Heart right ventricle (tissue), 16 donors: ENCODE measurements around the gene KDM5B. TPM values are rescaled to one million over a fixed set of nuclear protein-coding genes. Genes with fewer than 3 reads are reported as not detected.

ENCODE experiments used
- ATAC-seq, 8 donors: fragments of 200-7000 bp; cut with Tn5 transposase; one replicate each; pipeline ENCODE4 v1.9.1; 2020; ENCODE audit warnings: mild to moderate bottlenecking in 8 of 8, moderate library complexity in 8 of 8, moderate number of reproducible peaks in 1 of 8
- DNase-seq, 2 donors: peaks; one replicate each; pipeline ENCODE4 v3.0.0-alpha.2; 2020
- H3K27ac ChIP-seq, 10 donors: fragments of 200-600 bp; sonication (generic) in 2 of 10; one replicate each; pipeline versions ENCODE4 v1.5.0 to v1.8.0; 2020 to 2022; ENCODE audit warnings: mild to moderate bottlenecking in 3 of 10
- H3K27me3 ChIP-seq, 7 donors: fragments of 200-600 bp; one replicate each; pipeline ENCODE4 v1.8.0; 2021 to 2022; ENCODE audit warnings: mild to moderate bottlenecking in 2 of 7
- H3K36me3 ChIP-seq, 9 donors: fragments of 200-600 bp; sonication (generic) in 1 of 9; one replicate each; pipeline versions ENCODE4 v1.5.0 to v1.8.0; 2020 to 2022; ENCODE audit warnings: mild to moderate bottlenecking in 2 of 9
- H3K4me1 ChIP-seq, 9 donors: fragments of 200-600 bp; sonication (generic) in 1 of 9; one replicate each; pipeline versions ENCODE4 v1.5.0 to v1.8.0; 2020 to 2022; ENCODE audit warnings: mild to moderate bottlenecking in 4 of 9
- H3K4me3 ChIP-seq, 10 donors: fragments of 200-600 bp; sonication (generic) in 2 of 10; one replicate each; pipeline versions ENCODE4 v1.5.0 to v1.8.0; 2020 to 2022; ENCODE audit warnings: mild to moderate bottlenecking in 7 of 10, moderate library complexity in 2 of 10
- H3K9me3 ChIP-seq, 11 donors: fragments of 200-600 bp in 10 of 11; sonication (generic) in 2 of 11; one replicate each; pipeline versions ENCODE4 v1.5.0 to v1.8.0; 2013 to 2022; ENCODE audit warnings: mild to moderate bottlenecking in 2 of 11, control low read depth in 1 of 11, moderate library complexity in 1 of 11
- WGBS, 2 donors: extraction: QIAGEN DNeasy Blood & Tissue Kit; methylation state at CpG; one replicate each; pipeline ENCODE4 v1.1.7; 2013; ENCODE audit warnings: inconsistent platforms in 1 of 2; 5-methylcytosine and 5-hydroxymethylcytosine counted together
- intact Hi-C, 10 donors: fragments of 100-400 bp; cut with DNase I; formaldehyde crosslinking; loops; one replicate each; pipeline versions ENCODE4 v1.11.1 to v1.14.2; 2022
- polyA plus RNA-seq, 2 donors: library from polyadenylated mRNA; stranded (reverse); fragments of 200-250 nt; gene quantifications; one replicate each; pipeline ENCODE4 v1.2.3, GENCODE V29; 2013
- total RNA-seq, 10 donors: library from RNA; stranded (reverse); fragmentation: NEBNext Ultra II Directional in 3 of 10; extraction: Animal tissue kit (Norgen Biotek cat#: 25700) in 3 of 10; gene quantifications; one replicate each; pipeline versions ENCODE4 v1.2.1 to v1.2.4, GENCODE V29; 2021 to 2023
- TF ChIP-seq, protein P1 (sequence below), 9 donors: fragments of 200-600 bp; sonication (generic) in 2 of 9; IDR thresholded peaks; one replicate each; pipeline versions ENCODE4 v1.5.0 to v1.8.0; 2021 to 2022; ENCODE audit warnings: antibody characterized with exemption in 9 of 9, mild to moderate bottlenecking in 5 of 9, moderate library complexity in 1 of 9
- donor health status: Arrhythmogenic right ventricular cardiomyopathy.
- donor health status: ischemic (EF 13 %, LVEDD 7.1; RV severe dilation, severe dysfunction).
- donor health status: healthy with polysubstance abuse.
- donor health status: DM: no; HTN: yes; CAD: no.
- donor health status: DM: no; HTN: no; CAD: no.
- donor health status: ischemic (EF 25% LVEDD 6.9; RV normal size, moderate dysfunction).
- donor health status: ischemic (EF 25% LVEDD 5.7; RV mildly dilated, moderate dysfunction).
- donor health status: healthy.
- donor health status: DM: yes; HTN: yes; CAD: no.
- donor health status: Ischemic cardiomyopathy.
- donor health status: ischemic (EF 35%, LVEDD 5.7; RV mildly dilated, moderate dysfunction).
- donor health status: nonischemic (EF 11% LVEDD 7.7; RV severe dilation, severe dysfunction).
- donor health status: DM: yes; HTN: yes; CAD: no.
- donor health status: PGD.
- donor health status: ischemic (EF 29% LVEDD 5.4; RV normal size, mild dysfunction).
- donor health status: nonischemic (EF 23%, LVEDD 6.1; RV moderate dilation, normal function).

Gene KDM5B
- total and polyA plus RNA-seq, 12 donors: 4.9 to 18.5 (median 13.6) TPM

- H3K27me3 ChIP-seq: peaks cover 0 to 93% (median 54%) of the 10 kb centered on the region in 7 donors
- TF ChIP-seq, protein P1, sequence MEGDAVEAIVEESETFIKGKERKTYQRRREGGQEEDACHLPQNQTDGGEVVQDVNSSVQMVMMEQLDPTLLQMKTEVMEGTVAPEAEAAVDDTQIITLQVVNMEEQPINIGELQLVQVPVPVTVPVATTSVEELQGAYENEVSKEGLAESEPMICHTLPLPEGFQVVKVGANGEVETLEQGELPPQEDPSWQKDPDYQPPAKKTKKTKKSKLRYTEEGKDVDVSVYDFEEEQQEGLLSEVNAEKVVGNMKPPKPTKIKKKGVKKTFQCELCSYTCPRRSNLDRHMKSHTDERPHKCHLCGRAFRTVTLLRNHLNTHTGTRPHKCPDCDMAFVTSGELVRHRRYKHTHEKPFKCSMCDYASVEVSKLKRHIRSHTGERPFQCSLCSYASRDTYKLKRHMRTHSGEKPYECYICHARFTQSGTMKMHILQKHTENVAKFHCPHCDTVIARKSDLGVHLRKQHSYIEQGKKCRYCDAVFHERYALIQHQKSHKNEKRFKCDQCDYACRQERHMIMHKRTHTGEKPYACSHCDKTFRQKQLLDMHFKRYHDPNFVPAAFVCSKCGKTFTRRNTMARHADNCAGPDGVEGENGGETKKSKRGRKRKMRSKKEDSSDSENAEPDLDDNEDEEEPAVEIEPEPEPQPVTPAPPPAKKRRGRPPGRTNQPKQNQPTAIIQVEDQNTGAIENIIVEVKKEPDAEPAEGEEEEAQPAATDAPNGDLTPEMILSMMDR (IDR thresholded peaks at IDR 0.05): no peak
These were observed 125.7 kb downstream of the KDM5B start for GRCh38 chr1:202682477-202682876.

DNA sequence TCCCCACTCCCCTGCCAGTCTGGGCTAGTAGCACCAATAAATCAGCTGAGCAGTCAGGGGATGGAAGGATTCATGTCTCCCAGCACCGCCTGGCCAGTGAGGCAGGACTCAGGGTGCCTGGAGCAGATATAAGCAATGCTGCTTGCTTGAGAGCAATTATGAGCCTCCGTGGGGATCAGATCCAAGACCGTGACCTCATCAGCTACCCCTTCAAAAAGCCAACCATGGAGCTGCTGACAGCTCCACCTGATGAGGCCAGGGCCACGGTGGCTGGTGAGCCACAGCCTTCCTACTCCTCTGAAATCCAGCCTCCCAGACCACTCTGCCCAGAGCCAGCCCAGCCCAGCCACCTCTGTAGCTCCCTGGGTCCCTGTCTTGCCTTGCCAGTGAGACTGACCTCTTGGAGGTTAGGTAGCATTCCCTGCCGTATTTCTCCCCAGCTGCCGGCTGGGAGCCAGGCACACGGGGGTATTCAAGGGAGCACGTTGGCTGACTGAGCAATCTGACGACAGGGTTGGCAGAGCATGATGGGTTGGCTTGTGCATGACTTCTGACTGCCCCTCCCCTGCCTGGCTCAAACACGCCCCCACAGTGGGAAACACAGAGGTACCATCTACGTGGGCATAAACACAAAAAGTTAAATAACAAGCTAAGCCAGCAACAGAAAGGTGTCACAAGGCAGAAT is 126.3 kb downstream of the KDM5B start:
- TF ChIP-seq, protein P1 (IDR thresholded peaks at IDR 0.05): no peak
- 63 to 66% methylated on average over 11 of the region's 11 CpGs for WGBS, 2 donors
- peak in 1 of 8 donors; percentile 17 for ATAC-seq
- intact Hi-C loops: no loop called here
- no peak for DNase-seq
- Histone ChIP-seq H3K9me3 (peaks cover 0 to 11% (median 0%) of the 10 kb centered on the region in 11 donors), H3K4me3 (no peak overlapping the region), H3K4me1 (no peaks in the 10 kb centered on the region), H3K36me3 (no peaks in the 10 kb centered on the region), H3K27ac (no peak overlapping the region), H3K27me3 (peaks cover 0 to 93% (median 48%) of the 10 kb centered on the region in 7 donors)

More at GRCh38 chr1:202682477-202682876, 125.7 kb downstream of the KDM5B start:
- 92 to 95% methylated on average over 9 of the region's 9 CpGs for WGBS, 2 donors
- no peak for ATAC-seq
- H3K9me3 ChIP-seq: peaks cover 0 to 5% (median 0%) of the 10 kb centered on the region in 11 donors
- H3K4me1 ChIP-seq: no peaks in the 10 kb centered on the region
- DNase-seq: no peak
- H3K4me3 ChIP-seq: no peak overlapping the region
- H3K36me3 ChIP-seq: no peaks in the 10 kb centered on the region
- H3K27ac ChIP-seq: no peak overlapping the region
- intact Hi-C loops: no loop called here

DNA sequence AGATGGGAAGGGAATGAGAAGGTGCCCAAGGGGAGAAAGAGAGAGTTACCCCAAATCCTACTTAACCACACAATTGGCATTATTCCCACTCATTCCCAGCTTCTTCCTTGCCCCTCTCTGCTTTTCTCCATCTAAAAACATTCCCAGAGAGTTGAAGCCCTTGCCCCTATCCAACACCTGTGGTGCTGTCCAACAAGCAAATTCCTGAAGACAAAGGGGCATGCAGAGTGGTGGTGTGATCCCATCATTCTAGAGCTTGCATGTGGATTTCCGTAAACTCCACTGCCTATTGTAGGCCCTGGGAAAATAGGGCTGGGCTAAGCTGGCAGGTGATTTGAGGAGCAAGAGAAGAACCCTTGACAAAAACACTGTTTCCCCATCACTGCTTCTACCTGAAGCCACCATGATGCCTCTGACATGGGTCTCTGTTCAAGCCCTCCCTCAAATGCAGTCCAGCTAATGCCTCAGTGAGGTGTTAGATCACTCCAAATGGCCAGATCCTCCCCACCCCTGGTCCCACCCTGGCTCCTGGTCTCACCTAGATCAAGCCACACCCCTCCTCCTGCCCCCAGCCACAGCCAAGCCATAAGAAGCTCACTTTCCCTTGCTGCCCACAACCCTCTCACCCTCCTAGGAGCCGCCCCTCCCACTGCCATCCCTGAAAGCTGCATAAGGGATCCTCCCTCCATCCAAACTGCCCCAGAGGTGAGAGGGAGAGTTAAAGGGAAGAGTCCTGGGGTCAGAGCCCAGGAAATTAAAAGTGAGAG is 127.5 kb downstream of the KDM5B start:
- no peak for ATAC-seq

More for the DNA sequence above, 127.5 kb downstream of the KDM5B start:
- Histone ChIP-seq H3K27me3 (peaks cover 0 to 93% (median 37%) of the 10 kb centered on the region in 7 donors), H3K4me1 (no peaks in the 10 kb centered on the region), H3K36me3 (no peaks in the 10 kb centered on the region), H3K27ac (no peak overlapping the region), H3K9me3 (peaks cover 0 to 12% (median 0%) of the 10 kb centered on the region in 11 donors), H3K4me3 (no peak overlapping the region)
- TF ChIP-seq, protein P1 (IDR thresholded peaks at IDR 0.05): no peak
- DNase-seq: no peak
- WGBS, 2 donors: 65 to 69% methylated on average over 2 of the region's 2 CpGs
- intact Hi-C loops: no loop called here
